ENCODE data around the gene FARS2.

GRCh38 chr6:5619249-5619648 is 357.9 kb downstream of the FARS2 start:
- TF ChIP-seq ZNF274 (CRISPR knock-in tag; IDR thresholded peaks at IDR 0.05) (no peak), TEAD3 (CRISPR knock-in tag; optimal IDR thresholded peaks at IDR 0.05; ENCODE audit: borderline replicate concordance) (no peak), ERF (CRISPR knock-in tag; IDR thresholded peaks at IDR 0.05) (no peak), GABPB1 (CRISPR knock-in tag; IDR thresholded peaks at IDR 0.05) (no peak), RBM22 (optimal IDR thresholded peaks at IDR 0.05; ENCODE audit: low read length) (no peak), PAX8 (CRISPR knock-in tag; IDR thresholded peaks at IDR 0.05; ENCODE audit: borderline replicate concordance) (no peak)
- TF ChIP-seq, protein P1, sequence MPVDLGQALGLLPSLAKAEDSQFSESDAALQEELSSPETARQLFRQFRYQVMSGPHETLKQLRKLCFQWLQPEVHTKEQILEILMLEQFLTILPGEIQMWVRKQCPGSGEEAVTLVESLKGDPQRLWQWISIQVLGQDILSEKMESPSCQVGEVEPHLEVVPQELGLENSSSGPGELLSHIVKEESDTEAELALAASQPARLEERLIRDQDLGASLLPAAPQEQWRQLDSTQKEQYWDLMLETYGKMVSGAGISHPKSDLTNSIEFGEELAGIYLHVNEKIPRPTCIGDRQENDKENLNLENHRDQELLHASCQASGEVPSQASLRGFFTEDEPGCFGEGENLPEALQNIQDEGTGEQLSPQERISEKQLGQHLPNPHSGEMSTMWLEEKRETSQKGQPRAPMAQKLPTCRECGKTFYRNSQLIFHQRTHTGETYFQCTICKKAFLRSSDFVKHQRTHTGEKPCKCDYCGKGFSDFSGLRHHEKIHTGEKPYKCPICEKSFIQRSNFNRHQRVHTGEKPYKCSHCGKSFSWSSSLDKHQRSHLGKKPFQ (CRISPR knock-in tag; IDR thresholded peaks at IDR 0.05; ENCODE audit: insufficient replicate concordance), result no peak
- TF ChIP-seq, protein P2, sequence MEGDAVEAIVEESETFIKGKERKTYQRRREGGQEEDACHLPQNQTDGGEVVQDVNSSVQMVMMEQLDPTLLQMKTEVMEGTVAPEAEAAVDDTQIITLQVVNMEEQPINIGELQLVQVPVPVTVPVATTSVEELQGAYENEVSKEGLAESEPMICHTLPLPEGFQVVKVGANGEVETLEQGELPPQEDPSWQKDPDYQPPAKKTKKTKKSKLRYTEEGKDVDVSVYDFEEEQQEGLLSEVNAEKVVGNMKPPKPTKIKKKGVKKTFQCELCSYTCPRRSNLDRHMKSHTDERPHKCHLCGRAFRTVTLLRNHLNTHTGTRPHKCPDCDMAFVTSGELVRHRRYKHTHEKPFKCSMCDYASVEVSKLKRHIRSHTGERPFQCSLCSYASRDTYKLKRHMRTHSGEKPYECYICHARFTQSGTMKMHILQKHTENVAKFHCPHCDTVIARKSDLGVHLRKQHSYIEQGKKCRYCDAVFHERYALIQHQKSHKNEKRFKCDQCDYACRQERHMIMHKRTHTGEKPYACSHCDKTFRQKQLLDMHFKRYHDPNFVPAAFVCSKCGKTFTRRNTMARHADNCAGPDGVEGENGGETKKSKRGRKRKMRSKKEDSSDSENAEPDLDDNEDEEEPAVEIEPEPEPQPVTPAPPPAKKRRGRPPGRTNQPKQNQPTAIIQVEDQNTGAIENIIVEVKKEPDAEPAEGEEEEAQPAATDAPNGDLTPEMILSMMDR (CRISPR knock-in tag; IDR thresholded peaks at IDR 0.05), result no peak

Data from HepG2 (cell line).